ENCODE data around the gene CDC42BPB.

Gene CDC42BPB

DNA sequence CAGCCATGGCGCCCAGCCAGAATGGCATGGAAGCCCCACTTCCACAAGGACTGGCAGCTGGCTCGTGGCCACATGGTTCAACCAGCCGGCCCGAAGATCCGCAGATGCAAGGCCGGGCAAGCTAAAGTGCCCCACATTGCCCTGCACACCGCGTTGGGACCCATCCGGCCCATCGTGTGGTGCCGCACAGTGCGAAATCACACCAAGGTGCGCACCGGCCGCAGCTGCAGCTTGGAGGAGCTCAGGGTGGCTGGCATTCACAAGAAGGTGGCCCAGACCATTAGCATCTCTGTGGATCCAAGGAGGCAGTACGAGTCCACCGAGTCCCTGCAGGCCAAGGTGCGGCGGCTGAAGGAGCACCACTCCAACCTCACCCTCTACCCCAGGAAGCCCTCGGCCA lies 15.9 kb downstream of the CDC42BPB start:
- no peaks in the 10 kb centered on the region for H3K27me3 ChIP-seq (ENCODE audit: control insufficient read depth, insufficient read depth, low read length)
- H3K27ac ChIP-seq: no peak overlapping the region
- H2AFZ ChIP-seq: no peak overlapping the region
- no peak overlapping the region for H3K4me3 ChIP-seq (ENCODE audit: low read depth, low read length)
- no peaks in the 10 kb centered on the region for H3K36me3 ChIP-seq (ENCODE audit: control insufficient read depth, insufficient read depth, low read length)
- no peak overlapping the region for H3K9ac ChIP-seq
- TF ChIP-seq, protein P1, sequence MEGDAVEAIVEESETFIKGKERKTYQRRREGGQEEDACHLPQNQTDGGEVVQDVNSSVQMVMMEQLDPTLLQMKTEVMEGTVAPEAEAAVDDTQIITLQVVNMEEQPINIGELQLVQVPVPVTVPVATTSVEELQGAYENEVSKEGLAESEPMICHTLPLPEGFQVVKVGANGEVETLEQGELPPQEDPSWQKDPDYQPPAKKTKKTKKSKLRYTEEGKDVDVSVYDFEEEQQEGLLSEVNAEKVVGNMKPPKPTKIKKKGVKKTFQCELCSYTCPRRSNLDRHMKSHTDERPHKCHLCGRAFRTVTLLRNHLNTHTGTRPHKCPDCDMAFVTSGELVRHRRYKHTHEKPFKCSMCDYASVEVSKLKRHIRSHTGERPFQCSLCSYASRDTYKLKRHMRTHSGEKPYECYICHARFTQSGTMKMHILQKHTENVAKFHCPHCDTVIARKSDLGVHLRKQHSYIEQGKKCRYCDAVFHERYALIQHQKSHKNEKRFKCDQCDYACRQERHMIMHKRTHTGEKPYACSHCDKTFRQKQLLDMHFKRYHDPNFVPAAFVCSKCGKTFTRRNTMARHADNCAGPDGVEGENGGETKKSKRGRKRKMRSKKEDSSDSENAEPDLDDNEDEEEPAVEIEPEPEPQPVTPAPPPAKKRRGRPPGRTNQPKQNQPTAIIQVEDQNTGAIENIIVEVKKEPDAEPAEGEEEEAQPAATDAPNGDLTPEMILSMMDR (IDR thresholded peaks at IDR 0.05): no peak
- H3K9me3 ChIP-seq (ENCODE audit: control insufficient read depth, low read length): no peaks in the 10 kb centered on the region
- H3K4me1 ChIP-seq: peaks cover 13% of the 10 kb centered on the region
- no peak overlapping the region for H3K4me2 ChIP-seq (ENCODE audit: low read length)
- peaks cover 75% of the 10 kb centered on the region for H3K79me2 ChIP-seq

DNA sequence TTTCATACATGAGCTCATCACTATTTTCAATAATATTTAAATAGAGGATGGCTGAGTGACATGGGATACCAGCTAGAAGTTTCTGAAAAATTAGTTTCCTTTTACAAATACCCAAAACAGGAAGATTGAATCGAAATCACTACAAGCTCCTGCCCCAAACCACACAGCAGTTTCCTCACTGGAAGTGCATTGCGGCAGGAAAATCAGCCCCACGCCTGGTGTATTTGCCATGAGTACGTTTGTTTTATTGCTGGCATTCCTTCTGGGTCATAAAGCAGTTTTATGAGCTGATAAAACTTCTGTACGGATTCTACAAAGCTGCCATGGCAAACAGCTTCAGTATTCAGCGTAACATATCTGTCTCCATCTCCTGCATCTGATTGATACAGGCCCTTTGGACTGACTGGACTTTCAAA lies 23.7 kb downstream of the CDC42BPB start:
- Histone ChIP-seq H3K27me3 (ENCODE audit: control insufficient read depth, insufficient read depth, low read length) (no peaks in the 10 kb centered on the region), H3K4me2 (ENCODE audit: low read length) (no peak overlapping the region), H3K27ac (no peak overlapping the region), H2AFZ (no peak overlapping the region), H3K9me3 (ENCODE audit: control insufficient read depth, low read length) (no peaks in the 10 kb centered on the region), H3K4me3 (ENCODE audit: low read depth, low read length) (no peak overlapping the region), H3K36me3 (ENCODE audit: control insufficient read depth, insufficient read depth, low read length) (no peaks in the 10 kb centered on the region), H3K9ac (no peak overlapping the region), H3K4me1 (no peaks in the 10 kb centered on the region), H3K79me2 (peaks cover 51% of the 10 kb centered on the region)
- TF ChIP-seq, protein P1 (IDR thresholded peaks at IDR 0.05): no peak

DNA sequence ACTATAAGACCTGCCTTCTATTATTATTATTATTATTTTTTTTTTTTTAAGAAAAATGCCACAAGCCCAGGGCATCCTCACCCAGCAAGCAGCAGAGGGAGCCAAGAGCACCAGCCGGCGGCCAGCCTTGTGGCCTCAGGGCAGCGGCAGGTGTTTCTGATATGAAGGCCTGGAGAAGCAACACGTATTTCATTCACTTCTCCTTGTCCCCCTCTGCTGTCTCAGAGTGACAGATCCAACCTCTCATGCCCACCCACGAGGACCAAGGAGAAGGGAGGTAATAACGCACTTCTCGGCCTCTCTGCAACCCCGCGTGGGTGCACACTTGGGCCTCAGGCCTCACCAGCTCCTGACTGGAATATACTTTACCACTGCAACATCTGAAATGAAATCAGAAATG lies 25.4 kb downstream of the CDC42BPB start:
- no peak overlapping the region for H2AFZ ChIP-seq
- H3K79me2 ChIP-seq: peaks cover 54% of the 10 kb centered on the region
- no peaks in the 10 kb centered on the region for H3K9me3 ChIP-seq (ENCODE audit: control insufficient read depth, low read length)
- TF ChIP-seq, protein P1 (IDR thresholded peaks at IDR 0.05): no peak
- no peak overlapping the region for H3K9ac ChIP-seq
- H3K4me1 ChIP-seq: no peaks in the 10 kb centered on the region
- H3K4me2 ChIP-seq (ENCODE audit: low read length): no peak overlapping the region
- no peaks in the 10 kb centered on the region for H3K36me3 ChIP-seq (ENCODE audit: control insufficient read depth, insufficient read depth, low read length)
- no peak overlapping the region for H3K4me3 ChIP-seq (ENCODE audit: low read depth, low read length)
- H3K27me3 ChIP-seq (ENCODE audit: control insufficient read depth, insufficient read depth, low read length): no peaks in the 10 kb centered on the region
- H3K27ac ChIP-seq: no peak overlapping the region

DNA sequence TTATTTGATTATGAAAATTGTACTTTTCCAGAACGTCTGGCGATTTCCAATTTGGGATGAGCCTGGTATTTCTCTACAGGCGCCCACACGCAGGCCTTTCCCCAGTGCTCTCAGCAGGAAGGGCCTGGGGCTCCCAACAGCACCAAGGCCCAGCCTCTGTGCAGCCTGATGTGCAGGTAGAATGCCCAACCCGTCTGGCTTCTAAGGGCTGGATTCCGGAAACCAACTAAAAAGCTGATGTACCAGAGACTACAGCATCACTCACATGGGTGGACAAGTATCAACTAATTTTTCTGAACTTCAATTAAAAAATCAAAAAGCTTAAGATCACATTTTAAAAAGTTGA lies 25.8 kb downstream of the CDC42BPB start:
- TF ChIP-seq, protein P1 (IDR thresholded peaks at IDR 0.05): no peak
- no peaks in the 10 kb centered on the region for H3K27me3 ChIP-seq (ENCODE audit: control insufficient read depth, insufficient read depth, low read length)
- H3K79me2 ChIP-seq: peaks cover 52% of the 10 kb centered on the region
- no peak overlapping the region for H3K9ac ChIP-seq
- no peaks in the 10 kb centered on the region for H3K36me3 ChIP-seq (ENCODE audit: control insufficient read depth, insufficient read depth, low read length)
- H3K4me1 ChIP-seq: no peaks in the 10 kb centered on the region
- no peak overlapping the region for H3K4me3 ChIP-seq (ENCODE audit: low read depth, low read length)
- H3K9me3 ChIP-seq (ENCODE audit: control insufficient read depth, low read length): no peaks in the 10 kb centered on the region
- H3K27ac ChIP-seq: no peak overlapping the region
- H3K4me2 ChIP-seq (ENCODE audit: low read length): no peak overlapping the region
- no peak overlapping the region for H2AFZ ChIP-seq

DNA sequence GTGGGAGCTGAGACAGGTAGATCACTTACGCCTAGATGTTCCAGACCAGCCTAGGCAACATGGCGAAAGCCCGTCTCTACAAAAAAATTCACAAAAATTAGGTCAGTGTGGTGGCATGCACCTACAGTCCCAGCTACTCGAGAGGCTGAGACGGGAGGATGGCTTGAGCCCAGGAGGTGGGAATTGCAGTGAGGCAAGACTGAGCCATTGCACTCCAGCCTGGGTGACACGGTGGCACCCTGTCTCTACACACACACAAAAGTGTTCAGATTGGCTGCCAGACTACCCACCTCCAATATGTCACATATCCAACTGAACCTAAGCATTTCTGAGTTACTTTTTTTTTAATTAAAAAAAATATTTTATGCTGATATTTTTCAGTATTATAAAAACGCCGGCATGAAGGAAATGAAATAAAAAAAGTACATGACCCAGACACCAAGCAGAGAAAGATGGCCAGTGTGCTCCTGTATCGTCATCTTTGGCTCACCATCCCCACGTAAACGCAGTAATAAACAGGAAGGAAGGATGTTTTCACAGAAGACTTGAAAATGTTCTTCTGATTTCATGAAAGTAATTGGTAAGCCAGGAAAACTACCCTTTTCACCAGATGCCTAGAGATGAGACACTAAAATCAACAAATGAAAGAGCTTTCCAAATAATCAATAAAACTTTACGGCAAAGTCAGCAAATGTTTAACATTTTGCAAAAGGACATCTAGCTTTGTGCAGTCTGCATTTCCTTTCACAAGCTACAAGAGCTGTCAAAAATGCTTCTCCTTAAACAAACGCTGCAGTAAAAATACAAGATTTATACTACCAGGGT lies 26.4 kb downstream of the CDC42BPB start:
- Histone ChIP-seq H3K27me3 (ENCODE audit: control insufficient read depth, insufficient read depth, low read length) (no peaks in the 10 kb centered on the region), H3K9ac (no peak overlapping the region), H3K27ac (no peak overlapping the region), H2AFZ (no peak overlapping the region), H3K9me3 (ENCODE audit: control insufficient read depth, low read length) (no peaks in the 10 kb centered on the region), H3K79me2 (peaks cover 55% of the 10 kb centered on the region), H3K36me3 (ENCODE audit: control insufficient read depth, insufficient read depth, low read length) (no peaks in the 10 kb centered on the region), H3K4me3 (ENCODE audit: low read depth, low read length) (no peak overlapping the region), H3K4me2 (ENCODE audit: low read length) (no peak overlapping the region), H3K4me1 (no peaks in the 10 kb centered on the region)
- TF ChIP-seq, protein P1 (IDR thresholded peaks at IDR 0.05): no peak

Measured in parathyroid adenoma (tissue), 2 donors.